HG02588 (cell line): Measurements from ENCODE around the gene PRX.
"Not testable (repeated sequence)": the region's sequence is repeated elsewhere in the genome, so short reads cannot be mapped to it uniquely, and the experiment has no call there.

Source experiments
- ATAC-seq: cut with Tn5 transposase; IDR thresholded peaks from one replicate; pipeline ENCODE4 v1.9.1; 2021; ENCODE audit warnings: mild to moderate bottlenecking, moderate library complexity; ENCODE audit not compliant: unreplicated experiment

The PRX gene

GRCh38 chr19:40413291-40413845, at the start of gene PRX:
PRX (minus strand) TSS chr19:40413378; CDS start chr19:40407932, 5,446 bp downstream.
- no peak for ATAC-seq

GRCh38 chr19:40461669-40462221, 48.6 kb upstream of the PRX start:
- no peak for ATAC-seq

- ATAC-seq, result no peak
These were observed 47.0 kb upstream of the PRX start for GRCh38 chr19:40460185-40460584.

- ATAC-seq, result no peak
These were observed 45.4 kb upstream of the PRX start for GRCh38 chr19:40458597-40458974.

- ATAC-seq, result no peak
These were observed 44.9 kb upstream of the PRX start for GRCh38 chr19:40457953-40458596.

GRCh38 chr19:40457048-40457447, 43.9 kb upstream of the PRX start:
- ATAC-seq, result no peak

GRCh38 chr19:40453943-40454342, 40.8 kb upstream of the PRX start:
- not testable (repeated sequence) for ATAC-seq

- no peak for ATAC-seq
These were observed 40.1 kb upstream of the PRX start for GRCh38 chr19:40453151-40453735.

GRCh38 chr19:40452016-40452415, 38.8 kb upstream of the PRX start:
- ATAC-seq, result no peak

GRCh38 chr19:40450664-40451063, 37.5 kb upstream of the PRX start:
- ATAC-seq, result no peak

- ATAC-seq, result no peak
These were observed 36.3 kb upstream of the PRX start for GRCh38 chr19:40449506-40449905.

GRCh38 chr19:40446263-40446784, 33.1 kb upstream of the PRX start:
- ATAC-seq, result no peak

GRCh38 chr19:40445780-40446262, 32.6 kb upstream of the PRX start:
- ATAC-seq, result no peak

- ATAC-seq, result no peak
These were observed 31.7 kb upstream of the PRX start for GRCh38 chr19:40444825-40445312.

GRCh38 chr19:40444000-40444824, 31.0 kb upstream of the PRX start, which contains the start of gene SERTAD3:
SERTAD3 (minus strand) TSS chr19:40444335; CDS start chr19:40442080, 2,255 bp downstream.
- ATAC-seq, result peak; percentile 65

GRCh38 chr19:40443131-40443999, 30.2 kb upstream of the PRX start:
- peak; percentile 62 for ATAC-seq

GRCh38 chr19:40442328-40443130, 29.4 kb upstream of the PRX start:
- no peak for ATAC-seq

GRCh38 chr19:40441719-40442253, 28.6 kb upstream of the PRX start:
- no peak for ATAC-seq

GRCh38 chr19:40438284-40438683, 25.1 kb upstream of the PRX start:
- ATAC-seq, result no peak
